Left ventricle myocardium inferior (tissue), 1 donor: ENCODE measurements around the gene NOG. TPM values are rescaled to one million over a fixed set of nuclear protein-coding genes. Genes with fewer than 3 reads are reported as not detected.

Experiments
- DNase-seq: peaks from one replicate; pipeline ENCODE4 v3.0.0-alpha.2; 2020
- H3K27ac ChIP-seq: fragments of 200-600 bp; replicated peaks from 2 replicates; pipeline ENCODE4 v1.8.0; 2021
- H3K27me3 ChIP-seq: fragments of 200-600 bp; 2 replicates; pipeline ENCODE4 v1.8.0; 2021; ENCODE audit warnings: low read depth
- H3K36me3 ChIP-seq: fragments of 200-600 bp; 2 replicates; pipeline ENCODE4 v1.8.0; 2021
- H3K4me1 ChIP-seq: fragments of 200-600 bp; 2 replicates; pipeline ENCODE4 v1.8.0; 2021
- H3K4me3 ChIP-seq: fragments of 200-600 bp; 2 replicates; pipeline ENCODE4 v1.8.0; 2021; ENCODE audit warnings: mild to moderate bottlenecking, moderate library complexity
- H3K9me3 ChIP-seq: fragments of 200-600 bp; replicated peaks from 2 replicates; pipeline ENCODE4 v1.8.0; 2021
- CTCF ChIP-seq: fragments of 200-600 bp; IDR thresholded peaks from 2 replicates; pipeline ENCODE4 v1.8.0; 2021; ENCODE audit warnings: antibody characterized with exemption, mild to moderate bottlenecking, borderline replicate concordance
- intact Hi-C: fragments of 100-400 bp; cut with micrococcal nuclease; formaldehyde crosslinking; loops from one replicate; pipeline ENCODE4 v1.11.0; 2022
- total RNA-seq: library from RNA; stranded (reverse); fragmentation: NEBNext Ultra II Directional; extraction: Animal tissue kit (Norgen Biotek cat#: 25700); gene quantifications from one replicate; pipeline ENCODE4 v1.2.1, GENCODE V29; 2021
- donor health status: DM: no; HTN: yes; CAD: no; lungs with severe emphysema.

Gene NOG
- total RNA-seq, 1 donor from 2014 or later: 0.41 TPM

DNA sequence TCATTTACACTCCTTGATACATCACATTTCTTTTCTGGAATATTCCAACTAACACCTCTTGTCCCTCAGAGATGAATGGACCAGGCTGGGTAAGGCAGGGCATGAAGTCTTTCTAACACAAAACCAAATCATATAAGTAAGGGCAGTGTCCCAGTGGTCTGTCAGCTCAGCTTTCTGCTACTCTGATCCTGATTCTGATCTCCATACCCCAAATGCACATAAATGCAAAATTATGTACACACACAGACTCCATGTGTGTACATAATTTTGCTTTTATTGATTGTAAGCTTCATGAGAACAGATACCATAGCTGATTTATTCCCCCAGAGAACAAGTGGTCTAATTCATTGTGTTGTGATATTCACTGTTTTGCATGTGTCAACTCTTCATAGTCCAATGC lies 47.9 kb downstream of the NOG start:
- peaks cover 48% of the 10 kb centered on the region for H3K27me3 ChIP-seq
- no peaks in the 10 kb centered on the region for H3K4me1 ChIP-seq
- no peak overlapping the region for H3K4me3 ChIP-seq
- H3K36me3 ChIP-seq: no peaks in the 10 kb centered on the region
- no peak overlapping the region for H3K27ac ChIP-seq
- TF ChIP-seq CTCF: no peak
- no peaks in the 10 kb centered on the region for H3K9me3 ChIP-seq
- intact Hi-C loops: no loop called here
- no peak for DNase-seq

DNA sequence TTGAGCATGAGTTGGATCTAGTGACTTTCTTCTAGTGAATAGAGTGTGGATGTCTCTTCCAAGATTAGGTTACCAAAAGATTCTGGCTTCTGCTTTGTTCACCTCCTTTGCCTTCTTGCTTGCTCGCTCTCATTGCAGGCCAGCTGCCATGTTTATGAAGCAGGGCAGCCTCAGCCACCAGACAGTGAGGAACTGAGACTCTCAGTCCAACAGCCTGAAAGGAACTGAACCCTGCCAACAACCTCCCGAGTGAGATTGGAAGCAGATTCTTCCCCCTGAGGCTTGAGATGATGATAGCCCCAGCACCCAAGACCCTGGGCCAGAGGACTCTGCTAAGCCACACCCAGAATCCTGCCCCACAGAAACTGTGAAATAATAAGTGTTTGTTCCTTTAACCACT lies 48.4 kb downstream of the NOG start:
- TF ChIP-seq CTCF: no peak
- no peaks in the 10 kb centered on the region for H3K9me3 ChIP-seq
- intact Hi-C loops: no loop called here

GRCh38 chr17:56642424-56642823 lies 48.9 kb downstream of the NOG start:
- Histone ChIP-seq H3K27ac (no peak overlapping the region), H3K27me3 (peaks cover 46% of the 10 kb centered on the region), H3K4me3 (no peak overlapping the region), H3K36me3 (no peaks in the 10 kb centered on the region), H3K4me1 (no peaks in the 10 kb centered on the region), H3K9me3 (no peaks in the 10 kb centered on the region)
- no peak for DNase-seq
- TF ChIP-seq CTCF: no peak
- intact Hi-C loops: no loop called here

More for the DNA sequence above, 48.4 kb downstream of the NOG start:
- Histone ChIP-seq H3K4me1 (no peaks in the 10 kb centered on the region), H3K36me3 (no peaks in the 10 kb centered on the region), H3K27me3 (peaks cover 48% of the 10 kb centered on the region), H3K27ac (no peak overlapping the region), H3K4me3 (no peak overlapping the region)
- DNase-seq: no peak

Other genes starting within 250 kb of the NOG start
- 1.1 TPM for gene C17orf67, start 240.2 kb downstream of the NOG start, total RNA-seq
- gene DGKE, start 240.5 kb downstream of the NOG start, total RNA-seq: 4.2 TPM